COR-L47 (cell line): ENCODE results near the gene FBXO33.
A peak's percentile ranks its signal among the peaks of the same experiment; 100 is the strongest.

Source experiments
- DNase-seq: peaks from one replicate; lab custom pipeline; 2025; lab: John Stamatoyannopoulos, UW

The FBXO33 gene, protein sequence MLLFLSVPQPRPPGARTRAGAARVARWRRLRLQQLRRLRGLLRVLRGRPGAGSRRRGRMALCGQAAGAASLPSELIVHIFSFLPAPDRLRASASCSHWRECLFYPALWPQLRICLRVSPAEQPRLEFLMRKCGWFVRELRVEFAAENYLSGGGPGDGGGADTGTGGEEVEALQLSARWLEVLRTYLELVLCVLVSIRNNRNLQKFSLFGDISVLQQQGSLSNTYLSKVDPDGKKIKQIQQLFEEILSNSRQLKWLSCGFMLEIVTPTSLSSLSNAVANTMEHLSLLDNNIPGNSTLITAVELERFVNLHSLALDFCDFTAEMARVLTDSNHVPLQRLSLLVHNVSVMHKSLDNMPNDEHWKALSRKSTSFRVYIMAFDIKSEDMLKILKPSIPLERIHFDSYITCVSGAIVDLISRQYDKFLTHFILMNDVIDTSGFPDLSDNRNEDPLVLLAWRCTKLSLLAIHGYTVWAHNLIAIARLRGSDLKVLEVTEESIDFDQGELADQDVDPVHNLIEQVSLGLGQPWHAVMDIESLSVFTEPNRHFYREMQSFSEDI

GRCh38 chr14:39432179-39432618 lies at the start of gene FBXO33:
FBXO33 (minus strand) TSS chr14:39432433; CDS start chr14:39432162, 271 bp downstream.
- DNase-seq: peak; percentile 92

DNA sequence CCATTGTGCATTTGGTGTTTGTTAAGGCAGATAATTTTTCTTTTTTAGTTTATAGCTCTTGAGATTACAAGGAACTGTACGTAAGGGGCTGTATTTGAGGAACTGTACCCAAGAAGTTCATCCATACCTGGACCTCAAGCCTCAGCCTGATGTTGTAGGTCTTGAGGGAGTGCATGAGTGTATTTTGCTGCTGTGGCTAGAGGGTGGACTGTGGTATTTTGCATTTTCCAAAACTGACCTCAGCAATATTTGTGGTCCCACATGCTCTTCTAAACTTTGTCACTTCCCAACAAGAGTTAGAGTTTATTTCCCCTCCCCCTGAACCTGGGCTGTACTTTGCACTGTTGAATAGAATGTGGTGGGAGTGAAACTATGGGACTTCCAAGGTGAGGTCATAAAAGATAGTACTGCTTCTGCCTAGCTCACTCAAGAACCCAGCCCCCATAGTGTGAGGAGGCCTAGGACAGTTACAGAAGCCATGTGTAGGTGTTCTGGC lies 42.2 kb upstream of the FBXO33 start:
- no peak for DNase-seq

DNA sequence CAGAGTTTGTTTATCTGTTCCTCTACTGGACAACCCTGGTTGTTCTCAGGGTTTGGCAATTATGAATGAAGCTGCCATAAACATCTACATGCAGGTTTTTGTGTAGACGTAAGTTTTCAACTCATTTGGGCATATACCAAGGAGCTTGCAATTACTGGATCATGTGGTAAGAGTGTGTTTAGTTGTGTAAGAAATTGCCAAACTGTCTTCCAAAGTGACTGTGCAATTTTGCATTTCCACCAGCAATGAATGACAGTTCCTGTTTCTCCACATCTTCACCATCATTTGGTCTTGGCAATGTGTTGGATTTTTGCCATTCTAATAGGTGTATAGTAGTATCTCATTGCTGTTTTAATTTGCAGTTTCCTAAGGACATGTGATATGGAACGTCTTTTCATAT lies 39.8 kb upstream of the FBXO33 start:
- no peak for DNase-seq

DNA sequence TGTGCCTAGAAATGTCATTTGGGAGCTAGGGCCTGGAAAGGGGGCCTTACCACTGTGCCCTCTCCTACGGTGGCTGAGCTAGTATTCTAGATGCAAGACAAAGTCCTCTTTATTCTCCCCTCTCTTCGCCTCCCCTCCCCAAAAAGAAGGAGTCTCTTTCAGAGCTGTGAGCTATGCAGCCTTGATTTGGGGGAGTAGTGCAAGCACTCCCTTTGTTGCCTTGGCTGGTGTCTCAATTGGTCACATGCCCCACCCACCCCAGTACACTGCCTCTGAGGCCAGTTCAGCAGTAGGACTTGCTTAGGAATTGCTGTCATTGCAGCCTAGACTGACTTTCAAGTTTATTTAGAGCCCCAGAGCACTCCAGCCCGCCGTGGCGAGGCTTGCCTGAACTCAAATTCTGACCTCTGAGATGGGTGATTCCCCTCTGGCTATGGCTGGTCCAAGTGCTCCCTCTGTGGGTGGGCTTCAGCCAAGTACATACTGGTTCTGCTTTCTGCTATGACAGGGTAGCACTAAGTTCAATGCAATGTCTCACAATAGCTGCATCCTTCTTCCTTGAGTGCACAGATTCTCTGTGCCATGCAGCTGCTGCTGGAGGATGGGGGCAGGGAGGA lies 37.0 kb upstream of the FBXO33 start:
- DNase-seq: no peak

DNA sequence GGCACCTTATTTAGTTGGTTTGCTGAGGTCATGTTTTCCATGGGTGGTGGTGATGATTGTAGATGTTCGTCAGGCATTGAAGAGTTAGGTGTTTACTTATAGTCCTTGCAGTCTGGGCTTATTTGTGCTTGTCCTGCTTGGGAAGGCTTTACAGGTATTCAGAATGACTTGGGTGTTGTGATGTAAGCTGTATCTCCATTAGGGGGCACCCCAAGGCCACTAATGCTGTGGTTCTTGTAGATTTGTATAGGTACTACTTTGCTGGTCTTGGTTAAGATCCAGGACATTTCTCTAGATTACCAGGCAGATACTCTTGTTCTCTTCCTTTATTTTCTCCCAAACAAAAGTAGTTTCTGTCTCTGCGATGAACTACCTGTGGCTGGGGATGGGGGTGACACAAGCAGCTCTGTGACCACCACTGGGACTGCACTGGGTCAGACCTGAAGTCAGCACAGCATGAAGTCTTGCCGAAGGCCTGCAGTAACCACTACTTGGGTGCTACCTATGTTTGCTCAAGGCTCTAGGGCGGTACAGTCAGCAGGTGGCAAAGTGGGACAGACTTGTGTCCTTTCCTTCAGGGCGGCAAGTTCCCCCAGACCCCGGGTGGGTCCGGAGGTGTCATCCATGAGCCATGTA lies 35.8 kb upstream of the FBXO33 start:
- DNase-seq: peak; percentile 26

GRCh38 chr14:39459795-39460478 lies 27.7 kb upstream of the FBXO33 start:
- no peak for DNase-seq

DNA sequence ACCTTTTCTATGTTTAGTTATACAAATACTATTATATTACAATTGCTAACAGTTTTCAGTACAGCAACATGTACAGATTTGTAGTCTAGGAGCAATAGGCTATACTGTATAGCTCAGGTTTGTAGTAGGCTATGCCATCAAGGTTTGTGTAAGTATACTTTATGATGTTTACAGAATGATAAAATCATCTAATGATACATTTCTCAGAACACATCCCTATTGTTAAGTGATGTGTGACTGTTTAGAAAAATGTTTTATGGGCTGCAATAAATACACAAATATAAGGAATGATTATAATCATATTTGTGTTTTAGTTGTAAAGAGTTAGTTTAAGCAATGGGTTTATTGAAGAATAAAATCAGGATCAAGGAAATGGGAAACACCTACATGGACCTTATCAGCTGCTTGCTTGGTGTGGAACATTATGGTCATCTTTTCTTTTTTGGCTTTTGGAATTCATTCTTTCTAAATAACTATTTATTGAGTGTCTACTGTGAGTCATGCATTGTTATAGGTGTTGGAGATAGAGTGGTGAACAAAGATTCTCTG lies 24.5 kb upstream of the FBXO33 start:
- DNase-seq: no peak

- no peak for DNase-seq
Measured at GRCh38 chr14:39454906-39455539, 22.8 kb upstream of the FBXO33 start.

DNA sequence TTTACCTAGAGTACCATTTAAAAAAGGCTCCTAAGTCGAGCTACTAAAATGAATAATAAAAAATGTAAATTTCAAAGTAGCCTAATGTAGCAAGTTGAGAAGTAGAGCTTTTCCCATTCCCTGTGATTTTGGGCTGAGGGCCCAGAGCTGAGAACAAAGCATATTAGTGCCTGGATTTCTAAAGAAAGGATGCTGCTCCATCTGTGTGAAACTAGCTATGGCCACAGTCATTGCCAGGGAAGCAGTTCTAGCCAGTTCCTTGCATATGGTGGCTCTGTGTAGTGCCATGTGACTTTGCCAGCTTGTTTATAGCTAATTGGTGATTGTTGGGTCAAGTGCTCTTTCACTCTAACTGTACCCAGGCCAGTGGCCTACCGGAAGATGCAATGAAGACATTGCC lies 20.4 kb upstream of the FBXO33 start:
- DNase-seq: no peak

GRCh38 chr14:39451811-39452210 lies 19.6 kb upstream of the FBXO33 start:
- DNase-seq: no peak

- DNase-seq: peak; percentile 29
Measured at GRCh38 chr14:39447175-39447661, 15.0 kb upstream of the FBXO33 start.

DNA sequence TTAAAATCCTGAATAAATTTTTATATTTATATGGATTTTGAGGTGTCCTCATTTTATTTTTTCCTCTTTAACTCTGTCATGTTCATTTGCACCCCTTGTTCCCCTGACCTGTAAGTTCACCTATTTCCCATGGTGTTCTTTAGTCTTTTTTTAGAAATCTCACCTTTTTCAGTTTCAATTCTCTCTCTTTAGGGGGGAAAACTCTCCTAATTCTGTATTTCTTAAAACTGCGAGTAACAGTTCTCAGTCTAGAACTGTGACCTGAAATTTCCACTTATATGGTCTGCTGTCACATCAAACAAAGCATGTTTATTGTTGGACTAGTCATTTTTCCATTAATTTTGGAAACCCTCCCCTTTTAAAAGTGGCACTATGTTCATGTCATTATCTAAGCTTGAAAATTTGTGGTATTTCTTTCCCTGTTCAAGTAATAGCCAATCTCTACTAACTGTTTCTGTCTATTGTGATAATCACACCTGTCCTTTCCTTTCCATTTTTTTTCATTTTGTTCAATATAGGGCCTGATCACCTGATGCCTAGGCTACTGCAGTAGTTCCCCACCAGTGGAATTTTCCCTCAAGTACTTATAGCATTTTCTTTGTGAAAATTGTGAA lies 14.0 kb upstream of the FBXO33 start:
- DNase-seq: no peak

DNA sequence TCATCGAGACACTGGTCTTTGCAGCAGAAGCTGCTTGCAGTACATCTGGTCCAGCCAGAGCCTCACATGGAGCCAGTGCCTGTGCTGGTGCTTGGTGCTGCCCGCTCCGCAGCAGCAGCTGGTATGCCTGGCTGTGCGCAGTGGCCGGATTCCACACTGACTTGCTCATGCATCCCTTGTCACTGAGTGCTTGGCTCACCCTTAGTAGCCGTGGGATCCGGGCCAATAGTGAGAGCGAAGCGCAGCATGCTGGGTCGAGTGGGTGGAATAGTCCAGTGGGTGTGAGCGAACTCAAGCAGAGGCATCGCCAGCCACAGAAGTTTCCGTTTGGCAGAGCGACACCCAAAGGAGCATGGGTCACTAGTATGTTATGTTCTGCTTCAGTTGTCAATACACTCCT lies 10.1 kb upstream of the FBXO33 start:
- DNase-seq: no peak

DNA sequence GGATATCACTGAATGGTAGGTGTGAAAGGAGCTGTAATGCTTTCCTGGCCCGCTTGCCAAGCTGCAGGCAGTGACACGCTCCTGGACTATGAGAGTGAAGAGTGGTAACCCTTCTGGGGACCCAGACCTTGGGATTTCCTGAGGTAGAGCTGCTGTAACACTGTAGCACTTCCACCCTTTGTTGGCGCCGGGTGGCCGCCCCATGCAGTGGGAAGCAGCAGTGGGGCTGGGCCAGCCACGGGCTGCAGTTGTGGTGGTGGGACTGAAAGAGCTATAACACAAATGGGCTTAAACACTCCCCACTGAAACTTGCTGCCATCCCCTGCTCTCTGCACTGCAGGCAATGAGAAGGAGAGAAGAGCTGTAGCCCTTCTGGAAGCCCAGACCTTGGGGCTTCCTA lies 9.6 kb upstream of the FBXO33 start:
- no peak for DNase-seq

GRCh38 chr14:39440975-39441374 lies 8.7 kb upstream of the FBXO33 start:
- DNase-seq: no peak

DNA sequence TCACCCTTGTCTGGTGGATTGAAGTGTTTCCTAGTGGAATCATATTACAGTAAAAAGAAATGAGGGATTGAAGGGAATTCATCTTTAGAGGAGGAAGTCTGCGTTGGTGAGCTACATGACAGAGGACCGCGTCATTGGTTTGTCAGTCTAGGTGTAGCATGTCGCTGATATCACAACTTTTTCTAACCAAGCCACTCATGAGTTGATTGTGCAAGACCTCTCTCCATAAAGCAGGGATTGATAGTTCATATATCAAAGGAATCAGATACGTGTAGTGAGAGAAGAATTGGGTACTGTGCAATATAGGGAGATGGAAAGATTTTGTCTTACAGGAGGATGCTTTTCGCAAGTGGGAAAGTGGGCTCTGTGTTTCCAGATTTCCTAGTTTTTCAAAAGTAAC lies 3.0 kb upstream of the FBXO33 start:
- no peak for DNase-seq

DNA sequence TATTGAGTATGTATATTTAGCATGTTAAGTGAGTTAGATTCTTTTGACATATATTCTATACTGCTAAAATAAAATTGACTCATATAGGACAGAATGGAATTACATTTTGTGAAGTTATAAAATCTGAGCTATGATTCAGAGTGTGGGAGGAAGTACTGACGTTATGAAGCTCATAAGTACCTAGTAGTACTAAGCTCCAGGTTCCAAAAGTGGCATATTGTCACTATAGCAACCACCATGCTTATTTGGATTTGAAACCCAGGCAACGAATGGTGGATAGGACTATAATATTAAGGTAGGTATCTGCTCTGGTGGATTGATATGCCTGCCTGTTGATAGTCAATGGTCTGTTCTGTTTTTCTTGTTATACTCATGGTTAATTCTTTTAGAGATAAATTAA lies 2.2 kb upstream of the FBXO33 start:
- no peak for DNase-seq

GRCh38 chr14:39433452-39433813 lies 1.2 kb upstream of the FBXO33 start:
- DNase-seq: no peak

GRCh38 chr14:39432619-39433451 lies 602 bp upstream of the FBXO33 start:
- peak; percentile 93 for DNase-seq
